GM18519 (cell line): ENCODE measurements around the gene KRT15.
"Not testable (repeated sequence)": the region's sequence is repeated elsewhere in the genome, so short reads cannot be mapped to it uniquely, and the experiment has no call there.

Experiments
- ATAC-seq: cut with Tn5 transposase; IDR thresholded peaks from one replicate; pipeline ENCODE4 v1.9.1; 2021; ENCODE audit warnings: mild to moderate bottlenecking, moderate library complexity; ENCODE audit not compliant: unreplicated experiment, low FRiP score

Gene KRT15

DNA sequence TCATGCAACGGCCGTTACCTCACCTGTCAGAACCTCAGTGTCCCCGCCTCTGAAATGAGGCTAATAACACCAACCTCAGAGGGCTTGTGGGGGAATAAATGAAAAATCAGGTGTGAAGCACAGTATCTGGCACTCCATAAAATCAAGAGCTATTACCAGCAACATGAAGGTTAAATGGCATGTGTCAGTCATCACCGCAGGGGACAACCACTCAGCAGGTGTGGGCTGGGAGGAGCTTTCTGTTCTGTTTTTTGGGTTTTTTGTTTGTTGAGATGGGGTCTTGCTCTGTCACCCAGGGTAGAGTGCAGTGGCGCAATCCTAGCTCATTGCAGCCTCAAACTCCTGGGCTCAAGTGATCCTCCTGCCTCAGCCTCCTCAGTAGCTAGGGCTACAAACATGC is 26.2 kb upstream of the KRT15 start:
- no peak for ATAC-seq

DNA sequence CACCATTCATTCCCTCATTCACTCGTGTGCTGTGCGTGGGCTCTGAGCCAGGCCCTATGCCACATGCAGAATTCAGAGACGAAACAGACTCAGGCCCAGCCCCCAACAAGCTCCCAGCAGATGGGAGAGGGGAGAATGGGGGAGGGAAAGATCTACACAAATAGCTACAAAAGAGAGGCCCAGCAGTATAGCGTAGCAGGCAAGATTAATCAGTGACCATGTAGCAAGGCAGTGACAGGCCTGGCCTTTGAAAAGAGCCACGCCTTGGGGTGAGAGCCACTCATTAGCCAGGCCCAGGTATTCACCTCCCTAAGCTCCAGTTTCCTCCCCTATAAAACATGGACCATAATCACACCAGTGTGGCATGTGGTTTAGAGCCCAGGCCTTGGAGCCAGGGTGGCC is 25.8 kb upstream of the KRT15 start:
- no peak for ATAC-seq

DNA sequence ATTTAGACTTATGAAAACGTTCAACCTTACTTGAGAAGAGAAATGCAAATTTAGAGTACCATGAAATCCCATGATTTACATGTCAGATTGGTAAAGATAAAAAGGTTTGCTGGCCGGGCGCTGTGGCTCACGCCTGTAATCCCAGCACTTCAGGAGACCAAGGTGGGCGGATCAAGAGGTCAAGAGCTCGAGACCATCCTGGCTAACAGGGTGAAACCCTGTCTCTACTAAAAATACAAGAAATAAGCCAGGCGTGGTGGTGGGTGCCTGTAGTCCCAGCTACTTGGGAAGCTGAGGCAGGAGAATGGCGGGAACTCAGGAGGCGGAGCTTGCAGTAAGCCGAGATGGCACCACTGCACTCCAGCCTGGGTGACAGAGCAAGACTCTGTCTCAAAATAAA is 24.1 kb upstream of the KRT15 start:
- not testable (repeated sequence) for ATAC-seq

DNA sequence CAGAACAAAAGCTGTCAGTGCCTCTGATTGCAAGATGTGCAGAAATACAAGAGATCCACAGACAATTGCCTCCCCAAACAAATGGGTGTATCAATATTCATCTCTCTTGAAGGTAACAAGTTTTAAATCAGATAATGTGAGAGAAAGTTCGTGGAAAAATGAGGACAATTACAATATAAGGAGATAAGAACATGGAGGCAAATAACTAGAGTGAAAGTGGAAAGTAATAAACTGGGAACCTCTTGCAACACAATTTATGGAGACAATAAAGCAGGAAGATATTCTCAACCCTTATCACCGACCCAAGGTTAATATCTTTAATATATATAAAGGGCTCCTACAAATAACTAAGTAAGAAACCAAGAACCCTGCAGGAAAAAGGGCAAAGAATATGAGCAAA is 23.7 kb upstream of the KRT15 start:
- no peak for ATAC-seq

DNA sequence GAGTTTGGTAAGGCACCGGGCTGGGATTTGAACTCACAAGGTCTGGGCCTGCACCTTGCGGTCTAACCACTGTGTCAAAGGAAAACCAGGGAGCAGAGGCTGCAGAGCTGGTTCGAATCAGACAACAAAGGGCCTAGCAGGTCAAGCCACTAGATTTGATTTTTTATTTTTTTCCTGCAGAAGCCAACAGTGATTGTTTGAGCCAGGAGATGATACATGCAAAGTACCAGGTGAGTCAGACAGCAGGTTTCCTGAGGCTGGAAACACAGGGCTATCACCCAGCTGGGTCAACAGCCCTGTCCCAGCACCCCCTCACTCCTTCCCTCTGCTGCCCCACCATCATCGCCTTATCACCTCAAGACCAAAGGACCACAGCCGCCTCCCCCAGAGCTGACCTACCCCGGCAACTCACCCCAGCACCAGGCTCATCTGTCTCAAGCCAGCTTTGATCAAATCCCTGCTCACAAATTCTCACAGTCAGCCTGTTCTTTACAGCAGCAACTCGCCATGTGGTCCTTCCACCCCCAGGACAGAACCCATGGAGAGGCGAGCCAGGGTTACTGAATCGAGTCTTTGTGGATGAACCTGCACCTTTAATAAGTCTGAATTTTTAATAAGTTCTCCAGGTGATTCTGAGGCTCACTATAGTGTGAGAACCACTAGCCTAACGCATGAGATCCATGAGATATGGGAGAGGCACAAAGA is 22.4 kb upstream of the KRT15 start:
- no peak for ATAC-seq

DNA sequence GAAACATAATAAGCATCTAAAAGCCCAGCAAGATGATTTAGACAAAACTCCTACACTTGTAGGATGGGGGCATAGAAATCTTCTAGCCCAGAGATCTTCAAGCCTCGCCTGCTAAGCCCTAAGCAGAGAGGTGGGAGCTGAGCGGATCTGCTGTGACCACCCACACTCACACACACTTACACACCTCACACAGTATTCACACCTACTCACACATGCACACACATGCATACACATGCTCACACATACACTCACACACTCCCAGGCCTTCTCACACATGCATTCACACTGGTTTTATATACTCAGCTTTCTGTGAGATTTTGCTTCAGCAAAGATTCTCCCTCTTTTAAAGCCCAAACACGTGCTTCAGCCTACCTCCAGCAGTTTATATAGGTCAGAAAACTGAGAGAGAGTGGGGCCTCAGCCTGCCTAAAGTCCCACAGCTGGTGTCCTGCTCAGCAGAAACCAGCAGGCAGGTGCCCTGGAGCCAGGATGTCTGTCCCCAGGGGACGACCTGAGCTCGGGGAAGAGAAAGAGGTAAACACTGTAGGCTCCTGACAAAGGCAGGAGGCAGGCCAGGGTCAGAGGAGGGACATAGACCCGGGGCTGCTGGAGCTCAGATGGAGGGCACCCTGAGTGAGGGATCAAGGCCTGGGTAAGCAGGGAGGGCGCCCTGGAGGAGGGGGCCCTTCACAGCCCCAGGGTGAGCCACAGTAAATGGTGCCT is 21.4 kb upstream of the KRT15 start:
- no peak for ATAC-seq

DNA sequence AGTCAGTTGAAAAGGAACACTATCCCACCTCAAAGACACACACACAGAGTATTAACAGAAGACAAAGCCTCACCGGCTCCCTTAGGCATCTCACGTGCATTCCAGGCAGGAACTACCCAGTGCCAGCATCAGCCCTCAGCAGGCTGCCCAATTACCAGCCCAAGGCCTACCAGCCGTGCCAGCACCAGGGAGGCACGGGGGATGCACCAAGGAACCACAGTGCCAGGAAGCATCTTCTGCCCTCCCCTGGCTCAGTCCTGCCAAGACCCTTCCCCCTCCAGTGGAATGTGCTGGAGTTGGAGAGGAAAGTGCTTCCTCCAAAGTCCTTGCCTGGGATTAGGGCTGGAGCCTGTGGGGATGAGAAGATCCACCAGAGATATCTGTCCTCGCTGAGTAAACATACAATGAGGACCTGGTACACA is 20.4 kb upstream of the KRT15 start:
- no peak for ATAC-seq

DNA sequence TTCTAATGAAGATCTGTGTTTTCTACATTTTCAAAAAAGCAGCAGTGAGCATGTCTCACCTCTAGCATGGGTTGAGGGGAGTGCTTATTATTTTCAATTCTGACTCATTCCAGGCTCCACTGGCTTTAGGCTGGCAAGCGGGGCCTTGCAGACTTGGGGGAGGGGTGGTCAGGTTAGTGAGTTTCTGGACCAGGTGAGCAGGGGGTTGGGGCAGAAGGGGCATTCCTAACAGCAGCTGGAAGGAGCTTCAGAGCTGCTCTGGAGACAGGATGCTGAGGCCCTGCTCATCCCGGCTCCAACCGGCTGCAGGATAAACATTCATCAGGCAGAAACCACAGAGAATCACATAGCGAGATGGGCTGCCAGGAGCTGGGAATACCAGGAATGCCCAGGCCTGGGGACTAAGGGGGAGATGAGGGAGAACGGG is 19.9 kb upstream of the KRT15 start:
- no peak for ATAC-seq

DNA sequence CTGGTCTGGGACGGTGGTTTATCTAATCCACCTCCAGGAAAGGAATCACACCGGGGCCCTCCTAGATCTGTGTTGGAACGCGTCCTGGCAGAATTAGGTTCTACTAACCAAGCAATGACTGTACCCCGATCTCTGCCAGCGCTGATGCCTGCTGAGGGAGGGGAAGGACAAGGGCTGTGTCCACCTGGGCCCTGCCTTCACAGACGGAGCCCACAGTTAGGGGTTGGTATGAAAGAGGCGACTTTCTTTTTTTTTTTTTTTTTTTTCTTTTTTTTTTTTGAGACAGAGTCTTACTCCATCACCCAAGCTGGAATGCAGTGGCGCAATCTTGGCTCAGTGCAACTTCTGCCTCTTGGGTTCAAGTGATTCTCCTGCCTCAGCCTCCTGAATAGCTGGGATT is 19.3 kb upstream of the KRT15 start:
- no peak for ATAC-seq

DNA sequence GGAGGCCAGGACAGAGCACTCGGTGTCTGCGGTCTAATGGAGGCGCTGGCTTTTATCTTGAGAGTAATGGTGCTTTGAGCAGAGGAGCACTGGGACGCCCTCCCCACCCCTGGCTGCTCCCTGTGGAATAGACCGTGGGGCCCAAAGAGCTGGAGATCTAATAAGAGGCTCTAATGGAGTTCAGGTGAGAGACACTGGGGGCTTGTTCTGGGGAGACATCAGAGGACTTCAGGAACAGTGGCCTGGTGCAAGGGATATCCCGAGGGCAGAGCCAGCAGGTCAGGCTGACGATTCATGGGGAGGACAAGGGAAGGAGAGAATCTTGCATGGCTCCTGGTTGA is 18.9 kb upstream of the KRT15 start:
- ATAC-seq: no peak

DNA sequence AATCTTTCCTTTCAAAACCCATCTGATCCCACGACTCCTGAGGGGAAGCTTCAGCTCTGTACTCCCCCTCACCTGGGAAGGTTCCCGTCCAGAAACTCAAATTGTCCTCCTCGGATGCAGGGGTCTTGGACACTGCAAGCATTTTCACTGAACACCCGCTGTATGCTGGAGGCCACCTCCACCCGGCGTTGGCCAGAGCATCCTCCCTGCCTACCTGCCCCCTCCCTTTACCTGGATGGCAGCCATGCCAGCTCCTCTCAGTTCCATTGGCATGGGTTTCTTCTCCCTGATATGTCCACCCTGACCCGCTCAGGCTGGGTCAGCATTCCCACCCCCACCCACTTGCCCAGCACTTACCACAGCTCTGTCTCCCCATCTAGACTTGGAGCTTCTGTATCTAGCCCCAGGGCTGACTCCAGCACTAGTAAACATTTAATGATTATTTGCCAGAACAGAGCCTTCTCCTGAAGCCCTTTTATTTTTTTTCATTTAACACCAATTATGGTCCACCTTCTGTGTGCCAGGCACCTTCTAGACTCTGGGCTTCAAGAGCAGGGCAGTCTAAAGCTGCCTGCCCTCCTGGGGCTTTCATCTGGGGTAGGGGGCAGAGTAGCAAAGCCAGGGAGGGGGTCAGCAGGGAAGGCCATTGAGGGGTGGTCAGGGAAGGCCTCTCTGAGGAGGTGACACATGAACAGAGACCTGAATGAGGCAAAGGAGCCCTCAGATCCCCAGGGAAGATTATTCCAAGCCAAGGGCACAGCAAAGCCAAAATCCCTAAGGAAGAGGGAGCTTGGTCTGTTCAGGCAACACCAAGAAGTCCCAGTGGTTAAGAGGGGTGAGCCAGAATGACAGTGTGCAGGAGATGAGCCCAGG is 18.3 kb upstream of the KRT15 start:
- no peak for ATAC-seq

DNA sequence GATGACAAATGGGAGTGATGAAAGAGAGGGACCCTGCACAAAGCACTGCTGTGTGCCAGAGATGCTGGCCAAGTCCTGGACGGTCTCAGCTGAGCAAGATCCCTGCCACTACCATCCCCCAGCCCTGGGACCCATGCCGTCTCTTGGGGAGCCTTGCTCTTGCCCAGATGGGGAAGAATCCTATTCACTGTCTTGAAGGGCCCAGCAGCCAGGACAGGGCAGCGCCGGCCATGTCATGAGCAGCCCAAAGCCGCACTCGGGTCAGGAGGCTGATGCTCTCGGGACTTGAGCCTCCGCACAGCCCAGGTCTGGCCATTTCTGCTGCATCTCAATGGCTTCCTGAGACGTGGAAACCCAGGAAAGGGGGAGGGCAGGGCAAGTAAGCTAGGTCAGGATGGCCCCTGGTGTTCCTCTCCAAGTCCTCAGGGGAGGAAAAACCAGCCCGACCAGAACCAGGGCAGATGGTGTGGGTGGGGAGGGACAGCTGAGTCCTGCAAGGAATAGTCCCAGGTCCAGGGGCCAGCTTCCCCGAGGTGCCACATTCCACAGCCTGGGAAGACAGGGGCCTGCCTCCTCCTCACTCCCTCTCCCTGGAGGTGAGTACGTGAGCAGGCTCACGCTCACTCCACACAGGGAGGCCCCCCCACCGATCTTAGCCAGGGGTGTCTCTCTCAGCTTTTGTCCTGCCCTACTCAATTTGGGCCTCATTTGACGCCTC is 17.2 kb upstream of the KRT15 start:
- ATAC-seq: no peak

DNA sequence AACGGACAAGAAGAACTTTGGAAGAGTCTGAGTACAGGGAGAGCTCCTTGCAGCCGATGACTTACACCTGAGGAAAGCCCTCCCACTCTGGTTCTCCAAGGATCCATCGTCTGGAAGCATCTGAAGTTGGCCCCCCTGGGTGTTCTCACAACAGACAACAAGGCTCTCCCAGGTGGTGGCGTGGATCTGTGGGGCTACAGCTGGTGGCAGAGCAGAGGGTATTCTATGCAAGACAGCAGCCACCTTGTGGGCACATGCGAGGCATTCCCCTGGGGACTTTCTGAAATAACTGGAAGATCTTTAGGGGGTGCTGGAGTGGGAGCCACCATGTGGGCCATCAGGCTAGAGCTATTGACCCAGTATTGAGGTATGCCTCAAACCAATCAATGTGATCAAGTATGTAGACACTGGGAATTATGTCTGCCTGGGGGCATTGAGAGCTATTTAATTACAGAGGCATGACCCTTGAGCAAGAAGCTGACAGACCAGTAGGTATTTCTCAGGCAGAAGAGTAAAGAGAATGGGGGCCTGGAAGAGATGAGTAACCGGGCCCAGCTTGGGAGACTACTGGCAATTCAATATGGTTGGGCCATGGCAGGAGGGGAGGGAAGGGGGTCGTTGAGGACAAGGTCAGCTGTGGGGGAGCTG is 16.3 kb upstream of the KRT15 start:
- no peak for ATAC-seq

DNA sequence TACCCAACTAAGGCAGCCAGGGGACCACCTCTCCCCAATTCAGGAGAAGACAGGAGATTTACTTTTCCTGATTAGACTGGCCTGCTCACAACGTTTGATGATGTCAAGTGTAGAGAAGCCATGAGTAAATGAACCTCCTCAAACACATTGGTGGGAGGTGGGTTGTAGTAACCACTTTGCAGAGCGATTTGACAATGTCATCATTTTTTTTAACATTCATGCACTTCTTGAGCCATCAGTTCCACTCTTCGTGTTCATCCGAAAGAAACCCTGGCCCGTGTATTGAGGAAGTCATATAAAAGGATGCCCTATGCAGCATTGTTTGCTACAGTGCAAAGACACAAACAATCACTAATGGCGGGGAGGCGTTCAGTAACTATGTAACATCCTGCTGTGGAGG is 14.9 kb upstream of the KRT15 start:
- ATAC-seq: no peak

DNA sequence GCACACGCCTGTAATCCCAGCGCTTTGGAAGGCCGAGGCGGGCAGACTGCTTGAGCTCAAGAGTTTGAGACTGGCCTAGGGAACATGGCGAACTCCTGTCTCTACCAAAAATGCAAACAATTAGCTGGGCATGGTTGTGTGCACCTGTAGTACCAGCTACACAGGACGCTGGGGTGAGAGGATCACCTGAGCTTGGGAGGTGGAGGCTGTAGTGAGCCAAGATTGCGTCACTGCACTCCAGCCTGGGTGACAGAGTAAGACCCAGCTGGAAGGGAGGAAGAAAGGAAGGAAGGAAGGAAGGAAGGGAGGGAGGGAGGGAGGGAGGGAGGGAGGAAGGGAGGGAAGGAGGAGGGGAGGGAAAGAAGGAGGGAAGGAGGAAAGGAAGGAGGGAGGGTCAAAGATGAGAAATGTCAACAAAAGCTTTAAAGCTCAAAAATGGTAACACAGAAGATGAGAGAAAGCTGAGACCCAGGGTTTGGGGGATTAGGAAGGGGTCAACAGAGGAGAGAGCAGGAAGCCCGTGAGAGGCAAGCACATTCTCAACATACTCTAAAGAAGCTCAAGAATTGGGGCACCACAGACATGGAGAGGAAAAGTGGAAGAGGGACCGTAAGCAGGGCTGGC is 14.4 kb upstream of the KRT15 start:
- no peak for ATAC-seq

DNA sequence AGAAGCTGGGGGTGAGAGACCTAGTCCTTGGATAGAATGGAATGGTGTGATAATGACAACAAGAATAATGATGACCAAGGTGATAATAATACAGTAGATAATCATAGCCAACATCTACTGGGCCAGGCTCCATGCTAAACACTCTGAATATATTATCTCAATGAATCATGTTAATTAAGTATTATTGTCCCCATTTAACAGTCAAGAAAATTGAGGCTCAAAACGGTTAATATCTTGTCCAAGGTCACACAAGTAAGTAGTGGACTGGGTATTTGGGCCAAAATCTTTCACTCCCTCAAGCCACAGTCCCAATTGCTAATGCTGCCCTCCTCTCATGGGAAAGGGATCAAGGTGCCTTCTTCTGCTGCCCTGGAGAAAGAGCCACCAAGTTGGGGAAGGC is 13.3 kb upstream of the KRT15 start:
- no peak for ATAC-seq

DNA sequence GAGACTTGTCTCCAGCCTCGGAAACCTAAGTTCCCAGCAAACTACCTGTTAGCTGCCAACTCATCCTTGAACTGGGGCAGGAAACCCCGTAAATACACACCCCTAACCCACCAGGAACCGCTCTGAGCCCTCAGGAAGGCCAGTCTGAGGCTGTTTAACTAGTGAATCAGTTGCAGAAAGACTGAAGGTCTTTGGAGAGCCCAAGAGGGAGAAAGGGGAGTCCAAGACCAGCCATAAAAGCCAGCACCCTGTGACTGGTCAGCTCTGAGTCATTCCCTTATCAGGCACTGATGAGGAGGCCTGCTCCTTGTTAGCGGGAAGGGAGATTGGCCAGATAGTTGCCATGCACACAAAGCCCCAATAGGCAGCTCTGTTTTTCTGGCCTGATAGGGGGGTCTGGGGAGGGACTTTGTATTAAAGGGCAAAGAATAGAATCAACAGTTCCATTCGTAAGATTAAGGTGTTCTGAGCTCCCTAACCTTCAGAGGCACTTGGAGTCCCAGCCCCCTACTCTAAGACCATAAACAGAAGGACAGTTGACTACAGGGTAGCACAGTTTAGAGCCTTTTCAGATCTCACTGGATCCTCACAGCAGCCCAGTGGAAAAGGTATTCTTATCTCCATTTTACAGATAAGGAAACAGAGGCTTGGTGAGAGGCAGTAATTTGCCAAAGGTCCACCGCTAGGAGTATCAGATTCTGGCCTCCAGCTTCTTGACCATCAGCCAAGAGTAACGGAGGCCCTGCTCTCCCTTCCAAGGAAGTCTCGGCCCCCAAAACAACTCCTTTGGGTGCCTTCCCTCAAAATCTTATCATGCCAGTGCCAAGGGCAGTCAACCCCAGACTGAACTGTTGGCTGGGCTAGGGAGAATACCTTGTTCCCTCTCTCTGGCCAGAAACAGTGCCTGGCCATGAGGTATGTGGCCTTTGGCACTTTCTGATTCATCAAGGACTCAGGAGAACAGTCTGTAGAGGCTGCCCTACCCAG is 11.7 kb upstream of the KRT15 start:
- no peak for ATAC-seq

DNA sequence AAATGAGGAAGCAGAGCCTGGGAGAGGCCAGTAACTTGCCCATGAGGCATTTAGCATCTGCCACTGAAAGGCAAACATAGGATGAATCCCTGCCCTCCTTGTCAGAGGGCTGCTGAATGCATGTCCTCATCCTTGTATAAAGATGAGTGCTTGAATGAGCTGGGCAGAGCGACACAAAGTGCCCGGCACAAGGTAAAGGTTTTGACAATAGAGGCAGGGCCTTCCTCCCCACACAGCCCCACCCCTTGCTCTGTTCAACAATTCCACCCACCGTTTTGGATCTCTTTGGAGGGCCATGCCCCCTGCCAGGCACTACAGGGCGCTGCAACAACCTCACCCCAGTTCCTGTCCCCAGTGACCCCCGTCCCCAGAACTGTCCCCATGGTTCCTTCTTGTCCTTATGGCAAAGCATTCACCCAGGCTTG is 10.8 kb upstream of the KRT15 start:
- no peak for ATAC-seq

DNA sequence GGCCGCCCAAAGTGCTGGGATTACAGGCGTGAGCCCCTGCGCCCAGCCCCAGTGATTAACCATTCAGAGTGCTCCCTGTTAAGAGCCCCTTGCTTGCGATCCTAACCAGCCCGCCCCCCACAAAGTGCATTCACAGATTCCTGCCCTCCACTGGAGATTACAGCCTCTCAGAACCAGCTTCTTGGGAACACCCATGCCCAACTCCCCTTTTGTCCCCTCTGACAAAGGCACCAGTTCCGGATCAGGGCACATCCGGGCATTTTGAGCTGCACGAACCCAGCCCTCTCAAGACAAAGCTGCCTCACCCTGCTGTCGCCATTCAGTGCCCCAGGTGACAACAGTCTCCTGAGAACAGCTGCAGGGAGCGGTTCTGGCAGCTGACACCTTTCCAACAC is 10.3 kb upstream of the KRT15 start:
- ATAC-seq: no peak
